Gastrocnemius medialis (tissue), 4 donors: ENCODE results near the gene C9orf43. TPM values are rescaled to one million over a fixed set of nuclear protein-coding genes. Genes with fewer than 3 reads are reported as not detected.

Experiments used
- ATAC-seq, 2 donors: fragments of 150-250 bp; one replicate each; pipeline ENCODE4 v1.9.1; 2016
- DNase-seq, 2 donors: peaks; one replicate each; pipeline ENCODE4 v3.0.0-alpha.2; 2019
- H3K27ac ChIP-seq, 4 donors: fragments of 200-600 bp; sonication (generic); 1 replicate in 1 of 4; 2 replicates in 3 of 4; pipeline ENCODE4 v1.5.1; 2016 to 2018; ENCODE audit warnings: mild to moderate bottlenecking in 2 of 4, moderate library complexity in 1 of 4
- H3K27me3 ChIP-seq, 3 donors: fragments of 200-600 bp; sonication (generic) in 2 of 3; 1 replicate in 1 of 3; 2 replicates in 2 of 3; pipeline versions ENCODE4 v1.5.1 to v1.6.0; 2016 to 2019; ENCODE audit warnings: mild to moderate bottlenecking in 1 of 3, moderate library complexity in 1 of 3
- H3K36me3 ChIP-seq, 2 donors: fragments of 200-600 bp; sonication (generic) in 1 of 2; one replicate each; pipeline ENCODE4 v1.5.1; 2017 to 2018
- H3K4me1 ChIP-seq, 2 donors: fragments of 200-600 bp; sonication (generic) in 1 of 2; one replicate each; pipeline ENCODE4 v1.5.1; 2016 to 2017; ENCODE audit warnings: mild to moderate bottlenecking in 2 of 2
- H3K4me3 ChIP-seq, 4 donors: fragments of 200-600 bp; sonication (generic) in 3 of 4; 1 replicate in 1 of 4; 2 replicates in 3 of 4; pipeline ENCODE4 v1.5.1; 2016 to 2019; ENCODE audit warnings: mild to moderate bottlenecking in 2 of 4
- H3K9me3 ChIP-seq, 3 donors: fragments of 200-600 bp; sonication (generic) in 2 of 3; 1 replicate in 1 of 3; 2 replicates in 2 of 3; pipeline ENCODE4 v1.5.1; 2016 to 2019
- POLR2A ChIP-seq, 2 donors: fragments of 450-650 bp; IDR thresholded peaks; one replicate each; pipeline ENCODE4 v1.6.1; 2017; ENCODE audit warnings: antibody characterized with exemption in 2 of 2, mild to moderate bottlenecking in 2 of 2, moderate library complexity in 2 of 2
- in situ Hi-C, 4 donors: fragments of 200-750 bp; cut with MboI; loops; one replicate each; pipeline versions ENCODE4 v1.15.0 to v1.8.0; 2017; ENCODE audit warnings: low sequenced_read_pairs in 4 of 4
- intact Hi-C: fragments of 100-400 bp; cut with DNase I; formaldehyde crosslinking; loops from one replicate; pipeline ENCODE4 v1.15.1; 2023; ENCODE audit warnings: low total_unique reads
- total RNA-seq, 4 donors: library from RNA; depleted of rRNA; stranded (reverse); fragments of >200 nt; gene quantifications; one replicate each; pipeline versions ENCODE4 v1.1.0 to v1.2.3, GENCODE V29; 2016
- TF ChIP-seq, protein P1 (sequence below), 5 experiments: fragments of 450-650 bp in 3 of 5; fragments of 200-600 bp in 2 of 5; sonication (generic) in 2 of 5; IDR thresholded peaks in 4 of 5; conservative IDR thresholded peaks in 1 of 5; 1 replicate in 4 of 5; 2 replicates in 1 of 5; pipeline ENCODE4 v1.5.1; 2016 to 2019; ENCODE audit warnings: antibody characterized with exemption in 5 of 5, mild to moderate bottlenecking in 3 of 5, moderate library complexity in 3 of 5

C9orf43 gene
- total RNA-seq, 4 donors from 2014 or later = not detected

DNA sequence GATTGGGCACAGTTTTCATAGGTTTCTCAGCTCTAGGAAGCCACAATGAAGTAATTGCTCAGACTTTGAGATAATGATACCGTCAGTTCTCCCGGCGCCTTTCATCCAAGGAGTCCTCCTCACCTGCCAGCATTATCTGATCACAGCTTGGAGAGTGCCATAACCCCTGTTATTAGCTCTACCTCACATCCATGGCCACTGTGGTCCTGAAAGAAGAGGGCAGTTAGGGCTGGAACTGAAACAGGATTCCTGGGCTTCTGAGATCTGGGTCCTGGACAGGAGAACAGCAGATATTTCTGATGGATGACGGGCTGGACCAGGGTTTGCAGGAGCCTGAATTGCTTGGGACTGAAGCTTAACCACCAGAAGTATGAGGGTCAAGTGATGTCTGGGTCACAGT is 66.5 kb downstream of the C9orf43 start:
- H3K4me3 ChIP-seq = no peak overlapping the region
- no peak for TF ChIP-seq POLR2A (IDR thresholded peaks at IDR 0.05)
- TF ChIP-seq, protein P1, sequence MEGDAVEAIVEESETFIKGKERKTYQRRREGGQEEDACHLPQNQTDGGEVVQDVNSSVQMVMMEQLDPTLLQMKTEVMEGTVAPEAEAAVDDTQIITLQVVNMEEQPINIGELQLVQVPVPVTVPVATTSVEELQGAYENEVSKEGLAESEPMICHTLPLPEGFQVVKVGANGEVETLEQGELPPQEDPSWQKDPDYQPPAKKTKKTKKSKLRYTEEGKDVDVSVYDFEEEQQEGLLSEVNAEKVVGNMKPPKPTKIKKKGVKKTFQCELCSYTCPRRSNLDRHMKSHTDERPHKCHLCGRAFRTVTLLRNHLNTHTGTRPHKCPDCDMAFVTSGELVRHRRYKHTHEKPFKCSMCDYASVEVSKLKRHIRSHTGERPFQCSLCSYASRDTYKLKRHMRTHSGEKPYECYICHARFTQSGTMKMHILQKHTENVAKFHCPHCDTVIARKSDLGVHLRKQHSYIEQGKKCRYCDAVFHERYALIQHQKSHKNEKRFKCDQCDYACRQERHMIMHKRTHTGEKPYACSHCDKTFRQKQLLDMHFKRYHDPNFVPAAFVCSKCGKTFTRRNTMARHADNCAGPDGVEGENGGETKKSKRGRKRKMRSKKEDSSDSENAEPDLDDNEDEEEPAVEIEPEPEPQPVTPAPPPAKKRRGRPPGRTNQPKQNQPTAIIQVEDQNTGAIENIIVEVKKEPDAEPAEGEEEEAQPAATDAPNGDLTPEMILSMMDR (IDR thresholded peaks at IDR 0.05 in 4 of 5, conservative IDR thresholded peaks at IDR 0.05 in 1 of 5) = no peak
- intact Hi-C loops = no loop called here
- no peak overlapping the region for H3K27ac ChIP-seq
- peaks cover 25 to 28% of the 10 kb centered on the region in 2 donors for H3K4me1 ChIP-seq
- no peaks in the 10 kb centered on the region for H3K36me3 ChIP-seq
- ATAC-seq = no peak
- no peaks in the 10 kb centered on the region for H3K9me3 ChIP-seq
- in situ Hi-C loops = no loop called here
- peak in 1 of 2 donors; percentile 1 for DNase-seq
- no peaks in the 10 kb centered on the region for H3K27me3 ChIP-seq

GRCh38 chr9:113477661-113478060 is 67.1 kb downstream of the C9orf43 start:
- Histone ChIP-seq H3K27me3 (no peaks in the 10 kb centered on the region), H3K36me3 (no peaks in the 10 kb centered on the region), H3K4me1 (peaks cover 25 to 28% of the 10 kb centered on the region in 2 donors), H3K4me3 (no peak overlapping the region), H3K9me3 (no peaks in the 10 kb centered on the region), H3K27ac (no peak overlapping the region)
- DNase-seq = peak in 1 of 2 donors; percentile 5
- in situ Hi-C loops = no loop called here
- intact Hi-C loops = no loop called here
- no peak for TF ChIP-seq POLR2A (IDR thresholded peaks at IDR 0.05)
- TF ChIP-seq, protein P1 (IDR thresholded peaks at IDR 0.05 in 4 of 5, conservative IDR thresholded peaks at IDR 0.05 in 1 of 5) = no peak
- ATAC-seq = no peak

DNA sequence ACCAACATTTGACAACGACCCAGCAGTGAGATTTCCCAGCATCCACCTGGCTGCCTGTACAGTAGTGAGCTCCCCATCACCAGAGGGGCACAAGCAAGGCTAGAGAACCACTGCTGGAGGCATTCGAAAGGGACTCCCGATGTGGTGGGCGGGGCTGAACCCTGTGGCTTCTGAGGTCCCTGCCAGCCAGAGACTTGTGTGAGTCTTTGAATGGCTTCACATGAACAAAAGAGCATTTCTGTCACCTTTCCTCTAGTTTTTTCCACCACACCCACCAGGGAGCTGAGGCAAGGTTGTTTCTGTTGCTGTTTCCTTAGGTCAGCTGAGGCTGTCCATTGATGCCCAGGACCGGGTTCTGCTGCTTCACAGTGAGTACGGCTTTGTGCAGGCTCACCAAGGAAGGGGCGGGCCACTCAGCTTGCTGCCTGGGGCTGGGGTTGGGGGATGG is 68.7 kb downstream of the C9orf43 start:
- in situ Hi-C loops = no loop called here
- H3K4me3 ChIP-seq = no peak overlapping the region
- H3K36me3 ChIP-seq = no peaks in the 10 kb centered on the region
- ATAC-seq = no peak
- TF ChIP-seq POLR2A (IDR thresholded peaks at IDR 0.05) = no peak
- TF ChIP-seq, protein P1 (IDR thresholded peaks at IDR 0.05 in 4 of 5, conservative IDR thresholded peaks at IDR 0.05 in 1 of 5) = no peak
- intact Hi-C loops = no loop called here
- H3K9me3 ChIP-seq = no peaks in the 10 kb centered on the region
- no peak overlapping the region for H3K27ac ChIP-seq
- peak in 1 of 2 donors; percentile 4 for DNase-seq
- no peaks in the 10 kb centered on the region for H3K27me3 ChIP-seq
- peaks cover 24 to 34% of the 10 kb centered on the region in 2 donors for H3K4me1 ChIP-seq

Other genes with a start within 250 kb of the C9orf43 start
- gene FKBP15, start 189.5 kb upstream of the C9orf43 start, total RNA-seq = 10 to 100 TPM; 13.3 to 17.5 (median 14.5) TPM
- gene SLC31A1, start 189.2 kb upstream of the C9orf43 start, total RNA-seq = 1 to 10 TPM; 2.9 to 5.6 (median 4.3) TPM
- gene CDC26, start 135.2 kb upstream of the C9orf43 start, total RNA-seq = 10 to 100 TPM; 16.7 to 34.0 (median 28.3) TPM
- 10 to 100 TPM; 14.0 to 19.6 (median 16.4) TPM for gene PRPF4, start 135.1 kb upstream of the C9orf43 start, total RNA-seq
- not detected for gene RNF183, start 107.4 kb upstream of the C9orf43 start, total RNA-seq
- gene WDR31, start 70.5 kb upstream of the C9orf43 start, total RNA-seq = 1 to 10 TPM in 1 of 4 donors, under 1 TPM in 2, not detected in 1; 0.29 to 1.1 (median 0.36) TPM
- under 1 TPM in 1 of 4 donors, not detected in 3; 0.12 TPM for gene BSPRY, start 61.2 kb upstream of the C9orf43 start, total RNA-seq
- 10 to 100 TPM; 10.3 to 16.2 (median 14.1) TPM for gene HDHD3, start 33.8 kb upstream of the C9orf43 start, total RNA-seq
- gene ALAD, start 9.5 kb upstream of the C9orf43 start, total RNA-seq = 10 to 100 TPM in 2 of 4 donors, 1 to 10 TPM in 2; 8.9 to 16.2 (median 12.3) TPM
- 10 to 100 TPM; 42.9 to 66.4 (median 57.8) TPM for gene POLE3, start 72 bp upstream of the C9orf43 start, total RNA-seq
- gene RGS3, start 53.0 kb downstream of the C9orf43 start, total RNA-seq = 10 to 100 TPM in 2 of 4 donors, 1 to 10 TPM in 2; 5.9 to 11.8 (median 9.8) TPM